K562 (cell line): ENCODE results near the gene AKT3. TPM values are rescaled to one million over a fixed set of nuclear protein-coding genes. Genes with fewer than 3 reads are reported as not detected.

Experiments
- ATAC-seq: fragments of 200-7000 bp; cut with Tn5 transposase; 3 replicates; pipeline ENCODE4 v1.9.1; 2020; ENCODE audit warnings: moderate library complexity
- BruUV-seq: library from RNA; stranded (reverse); fragments of 400-500 nt; replicated peaks from 2 replicates; lab custom pipeline; 2021; lab: Mats Ljungman, UMichigan
- CTCF ChIA-PET: fragments of 300-600 bp; formaldehyde crosslinking; extraction: SDS; loops from one replicate; lab custom pipeline; 2021; ENCODE audit warnings: low intra/inter-chr PET ratio; lab: Yijun Ruan, JAX
- POLR2A ChIA-PET: fragments of 300-600, 350-650 bp; sonication (Branson Sonifier 250); formaldehyde crosslinking; extraction: SDS; loops from one replicate; lab custom pipeline; 2021; ENCODE audit warnings: antibody characterized with exemption, inconsistent platforms; lab: Yijun Ruan, JAX
- DNase-seq, 4 experiments: peaks; one replicate each; pipeline versions ENCODE4 v3.0.0 to v3.0.0-alpha.2; 2011 to 2018; ENCODE audit warnings: low spot score in 3 of 4, mixed read lengths in 3 of 4; ENCODE audit errors: extremely low read depth in 1 of 4
- FAIRE-seq: peaks from 2 replicates; lab custom pipeline; 2011; peaks lifted over from hg19 to GRCh38; lab: Jason Lieb, UNC
- H2AFZ ChIP-seq: 2 replicates; pipeline ENCODE4 v1.6.0; 2011; ENCODE audit warnings: low read depth, low read length, control low read depth, inconsistent platforms
- H3K27ac ChIP-seq: fragments of 200-600 bp; 3 replicates; pipeline ENCODE4 v1.8.0; 2011; ENCODE audit warnings: low read depth, mild to moderate bottlenecking, control low read depth, inconsistent platforms, low read length, moderate library complexity, mixed read lengths; ENCODE audit errors: extremely low read depth
- H3K27me3 ChIP-seq, 2 experiments: fragments of 300-600 bp in 1 of 2; 2 replicates in 1 of 2; 3 replicates in 1 of 2; pipeline versions ENCODE4 v1.6.0 to v1.8.0; 2011; ENCODE audit warnings: inconsistent platforms in 2 of 2, low read length in 2 of 2, mild to moderate bottlenecking in 1 of 2, mixed read lengths in 1 of 2, moderate library complexity in 1 of 2; ENCODE audit not compliant: control insufficient read depth in 2 of 2, insufficient read depth in 2 of 2
- H3K36me3 ChIP-seq: fragments of 300-600 bp; 3 replicates; pipeline ENCODE4 v1.8.0; 2011; ENCODE audit warnings: mild to moderate bottlenecking, low read length, inconsistent platforms; ENCODE audit not compliant: control insufficient read depth, insufficient read depth
- H3K4me1 ChIP-seq, 2 experiments: fragments of 200-600 bp in 1 of 2; replicated peaks in 1 of 2; 2 replicates in 1 of 2; 3 replicates in 1 of 2; pipeline versions ENCODE4 v1.5.1 to v1.8.0; 2011; ENCODE audit warnings: inconsistent platforms in 2 of 2, low read length in 2 of 2, mild to moderate bottlenecking in 1 of 2, mixed read lengths in 1 of 2, moderate library complexity in 1 of 2; ENCODE audit not compliant: control insufficient read depth in 2 of 2, insufficient read depth in 2 of 2
- H3K4me2 ChIP-seq: 2 replicates; pipeline ENCODE4 v1.6.1; 2011; ENCODE audit warnings: low read length, control low read depth, inconsistent platforms, mixed read lengths; ENCODE audit not compliant: insufficient read depth
- H3K4me3 ChIP-seq: fragments of 200-600 bp; sonication (generic), shearing (Covaris generic); 2 replicates; pipeline ENCODE4 v1.5.1; 2016; ENCODE audit warnings: control low read depth, inconsistent platforms
- H3K79me2 ChIP-seq: fragments of 200-600 bp; 3 replicates; pipeline ENCODE4 v1.8.0; 2011; ENCODE audit warnings: low read length, inconsistent platforms; ENCODE audit not compliant: control insufficient read depth, insufficient read depth
- H3K9ac ChIP-seq, 2 experiments: 2 replicates each; pipeline versions ENCODE4 v1.6.0 to v1.6.1; 2011; ENCODE audit warnings: low read depth in 2 of 2, low read length in 2 of 2, control low read depth in 1 of 2, inconsistent platforms in 1 of 2, mild to moderate bottlenecking in 1 of 2, mixed read lengths in 1 of 2; ENCODE audit not compliant: insufficient read depth in 1 of 2
- H3K9me1 ChIP-seq: one replicate; pipeline ENCODE4 v1.6.0; 2011; ENCODE audit warnings: inconsistent platforms, mild to moderate bottlenecking, low read length, moderate library complexity; ENCODE audit not compliant: control insufficient read depth, insufficient read depth
- H3K9me3 ChIP-seq: replicated peaks from 2 replicates; pipeline ENCODE4 v1.5.1; 2011; ENCODE audit warnings: low read depth, low read length, inconsistent platforms; ENCODE audit not compliant: control insufficient read depth, insufficient read depth
- H4K20me1 ChIP-seq: replicated peaks from 2 replicates; pipeline ENCODE4 v1.6.1; 2011; ENCODE audit warnings: low read length, inconsistent platforms, mixed read lengths; ENCODE audit not compliant: control insufficient read depth, insufficient read depth
- ADNP ChIP-seq: fragments of 200-800 bp; sonication (Bioruptor generic); IDR thresholded peaks from 2 replicates; pipeline ENCODE4 v1.6.1; 2016; ENCODE audit warnings: missing genetic modification characterization, missing compliant biosample characterization
- FOXA1 ChIP-seq: fragments of 450-650 bp; IDR thresholded peaks from 2 replicates; pipeline ENCODE4 v1.6.1; 2016; ENCODE audit warnings: mild to moderate bottlenecking, borderline replicate concordance
- HSF4 ChIP-seq: fragments of 250-450 bp; sonication (Bioruptor Pico); IDR thresholded peaks from 2 replicates; pipeline ENCODE4 v2.1.2; 2022; ENCODE audit warnings: mild to moderate bottlenecking, moderate library complexity, borderline replicate concordance
- MCM3 ChIP-seq: fragments of 450-650 bp; IDR thresholded peaks from 2 replicates; pipeline ENCODE4 v1.6.1; 2016
- RBM22 ChIP-seq: fragments of 200-400 bp; formaldehyde crosslinking; IDR thresholded peaks from 2 replicates; pipeline ENCODE4 v1.6.1; 2018; ENCODE audit warnings: low read length, low read depth; ENCODE audit not compliant: poor library complexity, severe bottlenecking
- RUNX1 ChIP-seq: sonication (generic); IDR thresholded peaks from 2 replicates; pipeline ENCODE4 v1.6.1; 2016; ENCODE audit warnings: antibody characterized with exemption, low read depth
- TAF15 ChIP-seq: fragments of 200-400 bp; formaldehyde crosslinking; IDR thresholded peaks from 2 replicates; pipeline ENCODE4 v1.6.1; 2017; ENCODE audit warnings: mild to moderate bottlenecking, low read depth, low read length, moderate library complexity
- TCF3 ChIP-seq: sonication (generic); formaldehyde crosslinking; IDR thresholded peaks from 2 replicates; pipeline ENCODE4 v1.4.0; 2020; ENCODE audit warnings: mild to moderate bottlenecking, missing genetic modification reagents
- ZNF197 ChIP-seq: fragments of 200-800 bp; sonication (Bioruptor generic); IDR thresholded peaks from 2 replicates; pipeline ENCODE4 v1.6.1; 2016; ENCODE audit warnings: low read depth, missing genetic modification characterization, missing compliant biosample characterization
- WGBS: fragments of 100-300 bp; shearing (Covaris generic); methylation state at CpG from one replicate; pipeline ENCODE4 v1.1.6; 2016; ENCODE audit warnings: low coverage, mixed read lengths; ENCODE audit not compliant: insufficient coverage; ENCODE audit errors: missing lambda C conversion rate; 5-methylcytosine and 5-hydroxymethylcytosine counted together
- in situ Hi-C: fragments of 300-500 bp; cut with MboI; formaldehyde crosslinking; loops from 4 replicates; pipeline ENCODE4 v1.15.0; 2018; ENCODE audit warnings: inconsistent platforms, mixed read lengths
- intact Hi-C: fragments of 100-400 bp; cut with micrococcal nuclease; formaldehyde crosslinking; loops from 2 replicates; pipeline ENCODE4 v1.14.2; 2022
- polyA plus RNA-seq, 8 experiments: library from polyadenylated mRNA; depleted of rRNA in 4 of 8; stranded (reverse) in 5 of 8; unstranded in 3 of 8; fragments of >200 nt; fragmentation: Nextera tagmentation in 2 of 8; fragmentation: Illumina TruSeq in 1 of 8; extraction: Ambion mirVana in 2 of 8; extraction: Trizol in 1 of 8; gene quantifications; 2 replicates each; pipeline versions ENCODE4 v1.2.1 to v1.2.3, GENCODE V29; 2011 to 2014; ENCODE audit warnings: inconsistent platforms in 1 of 8, missing spikeins in 1 of 8
- total RNA-seq, 7 experiments: library from RNA; depleted of rRNA in 6 of 7; stranded (reverse); fragments of >200 nt in 6 of 7; fragmentation: Illumina TruSeq in 2 of 7; extraction: Trizol in 2 of 7; gene quantifications; 2 replicates each; pipeline versions ENCODE4 v1.2.1 to v1.2.3, GENCODE V29; 2011 to 2021; ENCODE audit warnings: low replicate concordance in 1 of 7

AKT3 gene
- total and polyA plus RNA-seq, 9 of the 15 experiments (the other 6 are each of a cell fraction or from before 2014, with no cell fraction given), result 0.04 to 0.54 (median 0.18) TPM; not detected in 1

DNA sequence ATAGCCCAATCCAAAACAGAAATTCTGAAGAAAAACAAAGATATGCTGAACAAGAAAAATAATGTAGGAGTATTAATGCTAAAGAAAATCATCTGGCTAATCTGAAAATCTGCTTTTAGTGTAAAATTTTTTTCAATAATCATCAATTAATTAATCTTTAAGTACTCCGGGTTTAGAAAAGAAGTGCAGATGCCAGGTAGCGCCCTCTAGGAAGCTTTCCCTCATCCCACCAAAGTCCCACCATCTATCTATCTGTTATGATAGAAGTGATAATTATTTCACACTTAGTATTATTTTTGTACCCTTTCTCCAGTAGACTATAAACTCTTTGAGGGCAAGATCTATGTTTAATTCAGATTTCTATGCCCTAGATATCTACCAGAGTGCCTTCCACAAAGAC lies 240.3 kb downstream of the AKT3 start (continued):
- TF ChIP-seq RUNX1 (no peak), RBM22 (no peak), TCF3 (CRISPR knock-in tag) (no peak), TAF15 (no peak), FOXA1 (no peak), ADNP (no peak)

DNA sequence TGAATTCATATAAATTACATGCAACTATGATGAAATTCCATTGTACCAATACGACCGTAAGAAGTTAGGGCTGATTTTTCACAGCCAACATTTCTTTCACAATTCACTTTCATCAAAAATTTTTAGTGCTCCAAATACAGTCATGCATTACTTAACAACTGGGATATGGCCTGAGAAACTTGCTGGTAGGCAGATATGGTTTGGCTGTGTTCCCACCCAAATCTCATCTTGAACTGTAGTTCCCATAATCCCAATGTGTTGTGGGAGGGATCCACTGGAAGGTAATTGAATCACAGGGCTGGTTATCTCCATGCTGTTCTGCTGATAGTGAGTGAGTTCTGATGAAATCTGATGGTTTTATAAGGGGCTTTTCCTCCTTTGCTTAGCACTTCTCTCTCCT lies 244.4 kb downstream of the AKT3 start:
- no peak overlapping the region for H3K27ac ChIP-seq
- H3K79me2 ChIP-seq, result no peaks in the 10 kb centered on the region
- DNase-seq, result no peak
- intact Hi-C loops, result no loop called here
- ATAC-seq, result no peak
- no peak for TF ChIP-seq MCM3
- no peak for TF ChIP-seq ZNF197
- no peak for TF ChIP-seq HSF4 (CRISPR knock-in tag)
- 5% methylated on average over 2 of the region's 2 CpGs for WGBS
- POLR2A ChIA-PET, result no interaction called here
- no peaks in the 10 kb centered on the region for H3K36me3 ChIP-seq
- H3K4me2 ChIP-seq, result no peak overlapping the region
- H3K4me1 ChIP-seq, result no peaks in the 10 kb centered on the region
- H2AFZ ChIP-seq, result no peak overlapping the region
- no peaks in the 10 kb centered on the region for H3K9me1 ChIP-seq
- H3K9ac ChIP-seq, result no peak overlapping the region
- no TSS peak for BruUV-seq
- H3K4me3 ChIP-seq, result no peak overlapping the region
- CTCF ChIA-PET, result no interaction called here
- H4K20me1 ChIP-seq, result no peaks in the 10 kb centered on the region
- no peaks in the 10 kb centered on the region; the same call in 1 of the 2 replicates for H3K9me3 ChIP-seq
- no peak for FAIRE-seq
- no peaks in the 10 kb centered on the region for H3K27me3 ChIP-seq
- in situ Hi-C loops, result no loop called here
